ENCODE data around the gene ANXA9. TPM values are rescaled to one million over a fixed set of nuclear protein-coding genes. Genes with fewer than 3 reads are reported as not detected.

The ANXA9 gene
- total and polyA plus RNA-seq, 2 of the 4 experiments (the other 2 are of a cell fraction): 0.21 to 0.36 TPM

DNA sequence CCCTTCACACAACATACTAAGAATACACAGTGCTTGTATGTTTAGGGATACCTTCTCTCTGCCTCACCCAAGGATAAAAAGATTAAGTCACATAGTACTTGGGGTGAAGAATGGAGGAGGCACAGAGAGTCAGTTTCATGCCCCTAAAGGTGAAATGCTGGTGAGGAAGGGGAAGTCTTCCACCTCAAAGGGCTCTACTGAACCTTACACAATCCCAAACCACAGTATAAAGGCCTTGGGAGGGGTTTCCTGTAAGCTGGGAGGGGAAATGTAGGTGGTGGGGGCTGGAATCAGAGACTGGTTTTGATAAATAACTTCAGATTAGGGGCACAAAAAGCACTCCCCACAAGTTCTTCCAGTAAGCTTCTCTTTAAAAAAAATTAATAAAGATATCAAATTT, 21.1 kb downstream of the ANXA9 start:
- BruUV-seq (replicated peaks): no TSS peak
- Histone ChIP-seq H3K4me3 (ENCODE audit: insufficient read depth, low read depth, low read length) (no peak overlapping the region), H3K9me3 (ENCODE audit: control insufficient read depth, insufficient read depth, low read length) (no peaks in the 10 kb centered on the region), H4K91ac (ENCODE audit: insufficient read depth, low read depth, low read length) (no peak overlapping the region), H3K4me2 (ENCODE audit: low read depth, low read length) (no peak overlapping the region; the same call in 1 of the 2 replicates), H2AK9ac (replicated peaks; ENCODE audit: low read depth, low read length, poor library complexity) (no peak overlapping the region), H2BK120ac (ENCODE audit: low read depth, low read length) (no peak overlapping the region), H3K4me1 (ENCODE audit: control insufficient read depth, insufficient read depth, low read length) (peaks cover 9% of the 10 kb centered on the region), H4K5ac (ENCODE audit: low read depth, low read length) (no peak overlapping the region), H3K23ac (ENCODE audit: low read depth, low read length) (no peak overlapping the region; the same call in 1 of the 2 replicates), H3K4ac (ENCODE audit: low read depth, low read length) (no peak overlapping the region), H2AK5ac (ENCODE audit: low read depth, low read length) (no peak overlapping the region), H4K20me1 (ENCODE audit: insufficient read depth, low read length) (no peaks in the 10 kb centered on the region), H2BK5ac (ENCODE audit: low read depth, low read length, poor library complexity, severe bottlenecking) (no peak overlapping the region), H3K36me3 (ENCODE audit: control insufficient read depth, insufficient read depth, low read length) (peaks cover 18% of the 10 kb centered on the region), H2BK20ac (ENCODE audit: low read depth, low read length) (no peak overlapping the region), H3K56ac (ENCODE audit: extremely low read depth, insufficient read depth, low read length) (no peak overlapping the region), H4K8ac (ENCODE audit: low read depth in 2 of 2, low read length in 2 of 2) (no peak overlapping the region), H3K9ac (ENCODE audit: low read depth, low read length) (no peak overlapping the region), H3K27me3 (ENCODE audit: control insufficient read depth, insufficient read depth, low read length) (no peaks in the 10 kb centered on the region), H2BK15ac (ENCODE audit: low read depth, low read length) (no peak overlapping the region), H3K79me1 (ENCODE audit: low read depth in 1 of 2, low read length in 2 of 2) (peaks cover 7 to 19% of the 10 kb centered on the region in 2 experiments), H3K14ac (replicated peaks; ENCODE audit: low read depth, low read length) (no peak overlapping the region), H3K9me1 (ENCODE audit: insufficient read depth, low read length) (peaks cover 16% of the 10 kb centered on the region), H3K27ac (ENCODE audit: insufficient read depth, low read length) (no peak overlapping the region), H3K18ac (ENCODE audit: low read depth, low read length) (no peak overlapping the region), H2AFZ (replicated peaks; ENCODE audit: low read length, poor library complexity) (no peak overlapping the region)
- intact Hi-C loops (cut with micrococcal nuclease) (loop anchor here (10.0 kb wide), 1 partner anchor 438 kb away; no protein-coding TSS in a partner anchor), in situ Hi-C loops (cut with MboI; ENCODE audit: low sequenced_read_pairs) (no loop called here), dilution Hi-C loops (cut with HindIII; ENCODE audit: low sequenced_read_pairs, unreplicated experiment) (no loop called here)
- DNase-seq: no peak
- CTCF ChIA-PET: no interaction called here
- POLR2A ChIA-PET (ENCODE audit: unreplicated experiment): no interaction called here
- no peak for ATAC-seq (ENCODE audit: low read depth)
- TF ChIP-seq MXI1 (IDR thresholded peaks at IDR 0.05; ENCODE audit: borderline replicate concordance, low read depth, low read length): no peak
- no peak for TF ChIP-seq FOS (IDR thresholded peaks at IDR 0.05; ENCODE audit: low read depth, low read length)
- no peak for TF ChIP-seq CHD1 (IDR thresholded peaks at IDR 0.05; ENCODE audit: low read depth, low read length)
- no peak for TF ChIP-seq RFX5 (IDR thresholded peaks at IDR 0.05; ENCODE audit: low read depth, low read length)
- TF ChIP-seq SMC3 (IDR thresholded peaks at IDR 0.05; ENCODE audit: low read depth, low read length): no peak
- no peak for TF ChIP-seq CEBPB (IDR thresholded peaks at IDR 0.05; ENCODE audit: low read depth, low read length)
- TF ChIP-seq, protein P1, sequence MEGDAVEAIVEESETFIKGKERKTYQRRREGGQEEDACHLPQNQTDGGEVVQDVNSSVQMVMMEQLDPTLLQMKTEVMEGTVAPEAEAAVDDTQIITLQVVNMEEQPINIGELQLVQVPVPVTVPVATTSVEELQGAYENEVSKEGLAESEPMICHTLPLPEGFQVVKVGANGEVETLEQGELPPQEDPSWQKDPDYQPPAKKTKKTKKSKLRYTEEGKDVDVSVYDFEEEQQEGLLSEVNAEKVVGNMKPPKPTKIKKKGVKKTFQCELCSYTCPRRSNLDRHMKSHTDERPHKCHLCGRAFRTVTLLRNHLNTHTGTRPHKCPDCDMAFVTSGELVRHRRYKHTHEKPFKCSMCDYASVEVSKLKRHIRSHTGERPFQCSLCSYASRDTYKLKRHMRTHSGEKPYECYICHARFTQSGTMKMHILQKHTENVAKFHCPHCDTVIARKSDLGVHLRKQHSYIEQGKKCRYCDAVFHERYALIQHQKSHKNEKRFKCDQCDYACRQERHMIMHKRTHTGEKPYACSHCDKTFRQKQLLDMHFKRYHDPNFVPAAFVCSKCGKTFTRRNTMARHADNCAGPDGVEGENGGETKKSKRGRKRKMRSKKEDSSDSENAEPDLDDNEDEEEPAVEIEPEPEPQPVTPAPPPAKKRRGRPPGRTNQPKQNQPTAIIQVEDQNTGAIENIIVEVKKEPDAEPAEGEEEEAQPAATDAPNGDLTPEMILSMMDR (conservative IDR thresholded peaks at IDR 0.05; ENCODE audit: low read depth, low read length): no peak
- TF ChIP-seq, protein P2, sequence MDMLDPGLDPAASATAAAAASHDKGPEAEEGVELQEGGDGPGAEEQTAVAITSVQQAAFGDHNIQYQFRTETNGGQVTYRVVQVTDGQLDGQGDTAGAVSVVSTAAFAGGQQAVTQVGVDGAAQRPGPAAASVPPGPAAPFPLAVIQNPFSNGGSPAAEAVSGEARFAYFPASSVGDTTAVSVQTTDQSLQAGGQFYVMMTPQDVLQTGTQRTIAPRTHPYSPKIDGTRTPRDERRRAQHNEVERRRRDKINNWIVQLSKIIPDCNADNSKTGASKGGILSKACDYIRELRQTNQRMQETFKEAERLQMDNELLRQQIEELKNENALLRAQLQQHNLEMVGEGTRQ (IDR thresholded peaks at IDR 0.05; ENCODE audit: low read depth, low read length): no peak
- TF ChIP-seq RCOR1 (IDR thresholded peaks at IDR 0.05; ENCODE audit: insufficient replicate concordance, low read length): no peak
- no peak for TF ChIP-seq MAFK (IDR thresholded peaks at IDR 0.05; ENCODE audit: low read depth, low read length)
- TF ChIP-seq NFE2L2 (IDR thresholded peaks at IDR 0.05; ENCODE audit: low read depth, low read length): no peak
- TF ChIP-seq RAD21 (IDR thresholded peaks at IDR 0.05; ENCODE audit: low read length): no peak
- TF ChIP-seq, protein P3, sequence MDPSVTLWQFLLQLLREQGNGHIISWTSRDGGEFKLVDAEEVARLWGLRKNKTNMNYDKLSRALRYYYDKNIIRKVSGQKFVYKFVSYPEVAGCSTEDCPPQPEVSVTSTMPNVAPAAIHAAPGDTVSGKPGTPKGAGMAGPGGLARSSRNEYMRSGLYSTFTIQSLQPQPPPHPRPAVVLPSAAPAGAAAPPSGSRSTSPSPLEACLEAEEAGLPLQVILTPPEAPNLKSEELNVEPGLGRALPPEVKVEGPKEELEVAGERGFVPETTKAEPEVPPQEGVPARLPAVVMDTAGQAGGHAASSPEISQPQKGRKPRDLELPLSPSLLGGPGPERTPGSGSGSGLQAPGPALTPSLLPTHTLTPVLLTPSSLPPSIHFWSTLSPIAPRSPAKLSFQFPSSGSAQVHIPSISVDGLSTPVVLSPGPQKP (IDR thresholded peaks at IDR 0.05; ENCODE audit: borderline replicate concordance, low read depth, low read length): no peak
- no peak for TF ChIP-seq MAZ (IDR thresholded peaks at IDR 0.05; ENCODE audit: borderline replicate concordance, low read depth, low read length)
- TF ChIP-seq BHLHE40 (IDR thresholded peaks at IDR 0.05; ENCODE audit: low read depth, low read length): no peak
- no peak for TF ChIP-seq POLR2A (IDR thresholded peaks at IDR 0.05; ENCODE audit: low read depth, low read length)

Measured in IMR-90 (cell line).